ENCODE data around the gene ELP4.

Gene ELP4

DNA sequence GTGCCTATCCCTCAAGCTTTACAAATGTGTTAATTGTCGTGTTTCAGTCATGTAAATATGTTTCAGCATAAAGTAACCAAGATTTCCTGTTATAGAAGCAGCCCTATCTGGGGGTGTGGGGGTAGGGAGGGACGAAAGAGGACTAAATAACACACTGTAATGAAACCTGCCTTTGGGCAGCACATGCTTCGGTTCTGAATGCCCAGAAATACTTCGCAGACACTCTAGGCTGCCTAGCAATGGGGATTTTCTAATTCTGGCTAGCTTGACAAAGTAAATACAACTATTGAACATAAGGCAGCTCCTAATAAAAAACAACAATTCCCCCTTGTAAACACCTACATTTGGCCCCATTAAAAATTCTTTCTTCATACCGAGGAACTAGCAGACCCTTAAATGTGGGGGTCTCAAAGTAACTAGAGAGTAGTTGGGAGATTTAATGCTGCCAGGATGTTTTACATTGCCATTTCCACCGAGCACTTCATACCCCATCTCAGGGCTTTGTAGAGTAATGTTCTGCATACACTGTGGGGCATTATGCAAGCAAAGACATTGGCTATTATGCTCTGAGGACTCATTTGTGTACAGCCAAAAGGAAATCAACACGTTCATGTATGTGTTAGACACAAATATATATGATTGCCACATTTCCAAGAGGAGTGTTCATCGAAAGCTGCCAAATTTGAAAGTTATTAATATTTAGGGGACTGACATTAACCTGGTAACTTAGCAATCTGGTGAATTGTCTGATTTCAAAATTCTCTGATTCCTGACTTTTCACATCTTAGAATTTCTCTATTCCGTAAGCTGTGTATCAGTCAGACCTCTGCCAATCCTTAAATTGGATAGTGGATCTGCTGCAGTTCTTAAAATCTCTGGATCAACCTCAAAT lies 259.4 kb downstream of the ELP4 start:
- no peak for DNase-seq (ENCODE audit: low read depth in 1 of 2, low spot score in 1 of 2)

- DNase-seq (ENCODE audit: low read depth in 1 of 2, low spot score in 1 of 2), result no peak
Observed at GRCh38 chr11:31770011-31770700, 260.6 kb downstream of the ELP4 start.

DNA sequence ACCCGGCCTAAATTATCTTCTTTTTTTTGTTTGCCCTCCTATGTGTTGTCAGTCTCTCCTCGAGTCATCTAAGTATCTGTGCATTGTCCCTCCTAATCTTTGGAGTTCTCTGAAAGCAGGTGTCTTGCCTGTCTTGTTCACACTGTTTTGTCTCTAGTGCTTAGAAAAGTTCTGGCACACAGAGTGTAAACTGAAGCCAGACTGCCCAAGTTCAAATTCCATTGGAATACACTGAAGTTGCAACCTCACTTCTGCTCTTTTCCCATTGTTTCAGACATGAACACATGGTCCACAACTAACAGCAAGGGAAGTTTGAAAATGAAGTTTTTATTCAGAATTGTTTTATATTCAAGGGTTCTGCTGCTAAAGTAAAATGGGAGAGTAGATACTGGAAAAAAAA lies 262.8 kb downstream of the ELP4 start:
- DNase-seq (ENCODE audit: low read depth in 1 of 2, low spot score in 1 of 2), result no peak

DNA sequence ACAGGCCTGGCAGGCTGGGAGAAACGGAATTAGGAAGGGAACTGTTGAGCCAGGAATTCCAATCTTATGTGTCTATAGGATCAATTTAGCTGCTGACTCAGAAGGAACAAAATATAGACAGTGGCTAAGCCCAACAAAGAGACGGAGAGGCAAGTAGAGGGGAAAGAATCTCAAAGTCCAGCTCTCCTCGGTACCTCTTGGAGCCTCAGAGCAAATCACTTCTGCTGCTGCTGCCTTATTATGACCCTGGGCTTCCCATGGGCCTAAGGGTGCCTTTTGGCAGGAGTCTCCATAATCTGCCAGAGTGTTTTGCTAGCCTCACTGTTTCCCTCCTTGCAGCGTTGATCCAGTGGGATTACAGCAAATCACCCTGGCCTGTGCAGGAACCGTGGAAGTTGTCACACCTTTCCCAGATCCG lies 269.8 kb downstream of the ELP4 start:
- DNase-seq (ENCODE audit: low read depth in 1 of 2, low spot score in 1 of 2), result no peak

- DNase-seq (ENCODE audit: low read depth in 1 of 2, low spot score in 1 of 2), result no peak
Observed at GRCh38 chr11:31780078-31780477, 270.5 kb downstream of the ELP4 start.

DNA sequence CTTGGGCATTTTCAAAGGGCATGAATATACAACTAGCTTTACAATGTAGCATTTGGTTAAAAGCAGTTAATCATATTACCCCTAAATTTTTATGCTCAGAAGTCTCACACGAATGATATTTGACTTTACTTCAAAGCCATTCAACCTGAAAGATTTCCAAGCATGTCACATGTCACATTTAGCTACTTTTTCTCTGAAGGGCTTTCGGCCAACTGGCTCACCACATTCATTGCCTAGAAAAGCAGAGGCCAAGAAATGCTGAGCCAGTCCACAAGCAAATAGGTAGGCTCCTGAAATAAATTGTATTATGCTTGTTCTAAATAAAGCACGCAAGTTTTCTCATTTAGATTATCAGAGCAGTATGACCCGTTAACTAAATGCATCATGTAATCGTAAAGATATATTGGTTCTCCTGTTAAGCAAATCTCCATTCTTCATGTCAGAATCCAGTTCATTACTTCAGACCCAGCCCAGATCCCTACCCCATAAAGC lies 271.0 kb downstream of the ELP4 start:
- no peak for DNase-seq (ENCODE audit: low read depth in 1 of 2, low spot score in 1 of 2)

- no peak for DNase-seq (ENCODE audit: low read depth in 1 of 2, low spot score in 1 of 2)
Observed at GRCh38 chr11:31782257-31782656, 272.7 kb downstream of the ELP4 start.

DNA sequence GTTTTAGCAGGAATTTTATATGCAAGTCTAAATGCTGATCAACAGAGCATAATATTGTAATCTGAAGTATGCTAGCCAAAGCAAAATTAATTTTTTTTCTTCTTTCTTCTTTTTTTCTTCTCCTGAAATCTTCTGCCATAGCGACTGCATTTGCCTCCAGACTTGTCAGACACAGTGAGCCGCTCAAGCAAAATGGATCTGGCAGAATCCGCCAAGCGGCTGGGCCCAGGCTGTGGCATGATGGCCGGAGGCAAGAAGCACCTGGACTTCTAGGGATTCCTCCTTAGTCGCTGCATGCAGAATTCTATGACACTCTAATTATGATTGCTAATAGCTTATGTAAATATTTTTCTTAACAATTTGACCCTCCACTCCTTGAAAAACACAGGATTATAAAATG lies 273.7 kb downstream of the ELP4 start:
- no peak for DNase-seq (ENCODE audit: low read depth in 1 of 2, low spot score in 1 of 2)

DNA sequence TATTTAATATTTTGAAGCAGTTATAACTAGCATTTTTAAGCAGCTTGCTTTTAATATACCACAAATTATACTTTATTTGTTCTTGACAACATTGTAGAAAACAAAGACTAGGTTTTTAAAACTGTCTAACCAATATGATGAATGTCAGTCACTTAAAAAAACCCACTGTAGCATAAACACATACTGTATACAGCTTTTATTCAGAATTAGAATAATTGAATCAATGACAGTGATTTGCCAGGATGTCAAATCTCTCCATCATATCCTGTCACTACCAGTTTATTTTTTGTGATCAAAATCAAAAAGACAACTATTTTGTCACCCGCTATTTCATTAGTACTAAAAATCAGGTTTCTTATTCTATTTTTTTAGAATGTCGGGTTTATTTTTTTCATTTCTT lies 275.0 kb downstream of the ELP4 start:
- DNase-seq (ENCODE audit: low read depth in 1 of 2, low spot score in 1 of 2), result no peak

DNA sequence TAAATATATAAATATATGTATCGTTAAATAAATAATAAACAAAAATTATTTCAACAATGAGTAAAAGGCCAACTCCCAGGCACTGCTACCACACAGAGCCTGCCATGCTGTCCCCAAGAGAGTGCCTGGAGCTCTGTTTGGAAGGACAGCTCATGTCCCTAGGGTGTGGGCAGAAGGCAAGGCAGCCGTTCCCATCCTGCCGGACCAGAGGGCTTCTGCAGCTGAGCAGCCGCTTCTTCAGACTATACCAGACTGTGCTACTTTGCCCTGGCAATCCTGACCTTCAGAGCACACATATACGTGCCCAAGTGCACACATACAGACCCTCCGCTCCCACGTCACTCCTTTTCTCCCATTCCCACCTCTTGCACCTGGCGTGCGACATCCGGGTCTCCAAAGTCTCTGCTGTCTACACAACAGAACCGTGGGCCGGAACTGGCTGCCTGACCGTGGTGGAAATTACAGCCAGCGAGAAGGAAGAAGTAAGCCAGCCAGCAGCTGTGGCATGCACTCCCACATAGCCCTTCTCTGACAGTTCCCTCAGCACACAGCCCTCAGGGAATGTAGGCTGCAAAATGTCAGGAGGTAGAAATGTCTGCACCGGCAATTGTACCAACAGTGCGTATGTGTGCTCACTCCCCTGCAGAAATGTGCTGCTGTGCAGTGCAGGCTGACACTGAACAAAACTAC lies 277.6 kb downstream of the ELP4 start:
- no peak for DNase-seq (ENCODE audit: low read depth in 1 of 2, low spot score in 1 of 2)

- no peak for DNase-seq (ENCODE audit: low read depth in 1 of 2, low spot score in 1 of 2)
Observed at GRCh38 chr11:31788085-31788484, 278.5 kb downstream of the ELP4 start.

DNA sequence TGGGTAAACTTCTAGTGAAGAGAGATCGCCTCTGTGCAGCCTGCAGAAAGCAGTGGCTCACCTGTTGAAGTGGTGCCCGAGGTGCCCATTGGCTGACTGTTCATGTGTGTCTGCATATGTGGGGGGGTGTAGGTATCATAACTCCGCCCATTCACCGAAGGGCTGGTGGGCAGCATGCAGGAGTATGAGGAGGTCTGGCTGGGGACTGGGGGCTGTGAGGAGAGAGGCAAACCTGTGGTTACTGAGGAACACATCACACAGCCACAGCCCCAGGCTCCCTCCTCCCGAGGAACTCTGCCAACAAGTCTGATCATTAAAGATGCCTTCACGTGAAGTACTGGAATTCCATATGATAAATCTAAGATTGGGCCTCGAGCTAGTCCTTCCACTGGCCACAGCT lies 281.1 kb downstream of the ELP4 start:
- no peak for DNase-seq (ENCODE audit: low read depth in 1 of 2, low spot score in 1 of 2)

DNA sequence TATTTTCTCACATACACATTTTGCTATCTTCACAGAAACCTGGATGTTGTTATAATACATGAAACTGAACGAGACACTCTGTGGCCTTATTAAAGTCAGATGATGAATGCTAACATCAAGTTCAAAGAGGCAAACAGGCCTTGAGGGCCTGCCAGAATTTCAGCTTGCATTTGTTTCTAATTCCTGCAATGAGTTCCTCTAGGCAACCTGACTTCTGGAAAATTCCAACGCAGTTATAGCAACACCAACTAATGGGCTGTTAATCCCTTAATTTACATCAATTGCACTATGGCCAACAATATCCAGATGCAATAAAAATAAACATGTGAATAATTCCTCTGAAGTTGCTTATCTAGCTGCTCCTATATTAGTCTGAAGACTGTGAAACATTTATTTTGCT lies 282.5 kb downstream of the ELP4 start:
- DNase-seq (ENCODE audit: low read depth in 1 of 2, low spot score in 1 of 2), result no peak

DNA sequence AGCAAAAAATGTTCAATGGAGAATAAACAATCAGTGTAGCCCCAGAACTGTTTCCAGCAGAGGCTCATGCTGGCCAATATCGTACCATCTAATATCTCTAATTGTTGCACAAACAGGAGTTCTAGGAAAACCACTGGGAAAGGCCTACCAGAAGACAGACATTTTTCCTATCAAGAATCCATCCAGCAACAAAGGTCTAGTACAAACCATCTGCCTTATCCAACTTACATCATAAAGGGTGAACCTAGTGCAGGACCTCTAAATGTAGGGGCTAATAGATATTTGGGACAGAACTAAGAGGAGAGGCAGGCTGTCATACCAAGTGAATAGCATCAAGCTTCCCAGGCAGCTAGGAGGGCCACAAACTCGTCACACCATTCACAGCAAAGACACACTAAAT lies 282.9 kb downstream of the ELP4 start:
- no peak for DNase-seq (ENCODE audit: low read depth in 1 of 2, low spot score in 1 of 2)

- no peak for DNase-seq (ENCODE audit: low read depth in 1 of 2, low spot score in 1 of 2)
Observed at GRCh38 chr11:31793264-31793663, 283.7 kb downstream of the ELP4 start.

GRCh38 chr11:31794548-31794947 lies 285.0 kb downstream of the ELP4 start:
- DNase-seq (ENCODE audit: low read depth in 1 of 2, low spot score in 1 of 2), result no peak

- DNase-seq (ENCODE audit: low read depth in 1 of 2, low spot score in 1 of 2), result no peak
Observed at GRCh38 chr11:31795706-31796498, 286.3 kb downstream of the ELP4 start.

DNA sequence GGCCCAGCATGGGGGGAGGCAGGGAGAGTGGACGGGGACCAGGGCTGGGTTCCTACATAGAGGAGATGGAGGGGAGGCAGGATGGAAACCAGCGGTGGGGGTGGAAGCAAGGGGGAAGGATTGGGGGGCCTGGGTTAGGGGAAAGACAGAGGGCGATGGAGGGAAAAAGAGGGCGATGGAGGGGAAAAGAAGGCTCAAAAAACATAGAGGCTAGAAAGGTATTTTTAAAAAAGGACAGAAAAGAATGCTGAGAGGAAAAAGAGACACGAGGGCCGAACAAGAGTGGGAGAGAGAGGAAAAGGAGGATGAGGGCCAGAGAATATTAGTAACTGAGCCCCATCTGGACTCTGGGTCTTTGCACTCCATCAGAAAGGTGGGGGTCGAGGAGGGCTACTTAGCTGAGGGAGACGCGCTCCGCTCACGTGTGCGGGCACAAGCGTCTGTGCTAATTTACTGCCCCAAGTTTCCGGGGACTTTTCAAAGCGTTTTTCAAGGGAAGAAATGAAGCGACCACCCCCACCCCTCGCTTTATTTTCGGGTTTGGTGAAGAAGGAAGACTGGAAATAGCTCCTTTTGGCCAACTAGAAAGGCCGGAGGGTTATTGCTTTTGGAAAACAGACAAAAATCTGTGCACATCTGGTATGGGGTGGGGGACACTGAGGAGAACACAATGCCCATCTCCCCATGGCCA lies 287.1 kb downstream of the ELP4 start:
- no peak for DNase-seq (ENCODE audit: low read depth in 1 of 2, low spot score in 1 of 2)

DNA sequence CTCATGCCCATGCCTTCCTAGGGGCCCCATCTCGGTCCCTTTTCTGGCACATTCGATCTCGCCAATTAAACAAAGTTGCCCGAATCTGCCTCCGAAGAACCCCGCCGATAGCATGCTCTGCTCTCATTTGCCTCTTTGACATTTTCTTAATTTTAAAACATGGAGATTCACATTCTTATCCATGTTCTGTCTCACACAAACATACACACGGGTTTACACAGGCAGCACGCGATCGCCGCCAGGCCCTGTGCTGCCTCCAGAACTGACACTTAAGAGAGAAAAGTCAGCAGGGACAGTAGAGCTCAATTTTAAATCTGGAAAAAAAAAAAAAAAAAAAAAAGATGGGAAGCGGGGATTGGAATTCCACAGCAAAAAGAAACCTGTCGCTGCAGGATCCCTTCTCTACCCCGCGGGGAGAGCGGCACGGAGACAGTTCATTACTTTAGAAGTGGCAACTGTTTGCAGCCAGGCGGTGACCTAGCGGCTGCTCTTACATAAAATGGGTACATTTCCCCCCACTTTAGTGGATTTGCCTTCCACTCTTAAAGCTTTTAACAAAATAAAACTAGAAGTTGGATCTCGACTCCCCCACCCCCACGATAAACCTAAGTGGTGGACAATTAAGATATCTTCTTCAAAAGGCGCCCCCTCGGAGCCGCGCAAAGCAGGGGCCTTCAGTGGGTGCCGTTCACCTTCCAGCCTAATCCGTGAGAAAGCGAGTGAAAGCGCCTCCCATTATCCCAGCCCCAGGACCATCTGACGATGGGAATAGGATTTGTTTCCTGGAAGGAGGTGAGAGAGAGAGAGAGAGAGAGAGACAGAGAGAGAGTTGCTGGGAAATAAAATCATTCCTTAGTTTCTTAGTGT lies 287.9 kb downstream of the ELP4 start:
- DNase-seq (ENCODE audit: low read depth in 1 of 2, low spot score in 1 of 2), result no peak

Measured in activated T-helper 1 cell treated with anti-CD3 and anti-CD28 coated beads, Interleukin-2, amount 50 U/mL, for 16 hours (primary cell).